A549 (cell line): ENCODE data around the gene CD7. TPM values are rescaled to one million over a fixed set of nuclear protein-coding genes. Genes with fewer than 3 reads are reported as not detected.
A peak's percentile ranks its signal among the peaks of the same experiment; 100 is the strongest.
"Not testable (repeated sequence)": the region's sequence is repeated elsewhere in the genome, so short reads cannot be mapped to it uniquely, and the experiment has no call there.

ENCODE experiments used
- ATAC-seq, 2 experiments: fragments of 200-7000 bp in 1 of 2; fragments of >200 bp in 1 of 2; cut with Nextera tagmentation in 1 of 2; cut with Tn5 transposase in 1 of 2; 3 replicates each; pipeline versions ENCODE4 v1.8.0 to v1.9.1; 2018 to 2020; ENCODE audit warnings: mild to moderate bottlenecking in 1 of 2, moderate library complexity in 1 of 2
- CTCF ChIA-PET: fragments of 300-600 bp; sonication (Branson Sonifier 250); formaldehyde crosslinking; extraction: SDS; loops from one replicate; lab custom pipeline; 2021; ENCODE audit warnings: antibody characterized with exemption, inconsistent platforms; lab: Yijun Ruan, JAX
- POLR2A ChIA-PET: fragments of 350-600 bp; formaldehyde crosslinking; extraction: SDS; loops from one replicate; lab custom pipeline; 2021; ENCODE audit warnings: antibody characterized with exemption, inconsistent platforms; lab: Yijun Ruan, JAX
- DNase-seq, 2 experiments: peaks; one replicate each; pipeline versions ENCODE4 v3.0.0 to v3.0.0-alpha.2; 2011 to 2016; ENCODE audit warnings: low read depth in 1 of 2, low spot score in 1 of 2
- FAIRE-seq: peaks from 2 replicates; lab custom pipeline; 2011; peaks lifted over from hg19 to GRCh38; lab: Jason Lieb, UNC
- H3K27ac ChIP-seq, 2 experiments: fragments of >200 bp; sonication (Bioruptor Twin); formaldehyde crosslinking; 3 replicates each; pipeline ENCODE4 v1.5.1; 2016 to 2017
- H3K4me1 ChIP-seq: fragments of >200 bp; sonication (Bioruptor Twin); formaldehyde crosslinking; 3 replicates; pipeline ENCODE4 v1.6.1; 2016
- H3K4me2 ChIP-seq: fragments of >200 bp; sonication (Bioruptor Twin); formaldehyde crosslinking; 3 replicates; pipeline ENCODE4 v1.6.1; 2016
- H3K4me3 ChIP-seq: fragments of >200 bp; sonication (Bioruptor Twin); formaldehyde crosslinking; 3 replicates; pipeline ENCODE4 v1.5.1; 2016
- H3K9me3 ChIP-seq: fragments of >200 bp; sonication (Bioruptor Twin); formaldehyde crosslinking; 3 replicates; pipeline ENCODE4 v1.6.1; 2016
- CBX2 ChIP-seq: fragments of 200-600 bp; sonication (generic); IDR thresholded peaks from 2 replicates; pipeline ENCODE4 v1.6.1; 2016; ENCODE audit warnings: low read depth, mild to moderate bottlenecking, borderline replicate concordance
- CBX8 ChIP-seq: fragments of 200-600 bp; sonication (generic); IDR thresholded peaks from 2 replicates; pipeline ENCODE4 v1.6.1; 2016
- CHD4 ChIP-seq: fragments of 200-600 bp; sonication (generic); IDR thresholded peaks from 2 replicates; pipeline ENCODE4 v1.6.1; 2016; ENCODE audit warnings: antibody characterized with exemption, mild to moderate bottlenecking, borderline replicate concordance
- EHF ChIP-seq: fragments of 250-450 bp; sonication (Bioruptor Pico); IDR thresholded peaks from 2 replicates; pipeline ENCODE4 v1.5.0; 2020; ENCODE audit warnings: mild to moderate bottlenecking
- FOSL2 ChIP-seq, 2 experiments: fragments of 450-650 bp in 1 of 2; fragments of >200 bp in 1 of 2; sonication (Bioruptor Twin) in 1 of 2; formaldehyde crosslinking; IDR thresholded peaks; 2 replicates each; pipeline versions ENCODE4 v1.5.0 to v1.6.1; 2016 to 2020; ENCODE audit warnings: mild to moderate bottlenecking in 1 of 2, moderate library complexity in 1 of 2
- GATA3 ChIP-seq: IDR thresholded peaks from 2 replicates; pipeline ENCODE4 v1.6.1; 2012; ENCODE audit warnings: borderline replicate concordance
- MAFK ChIP-seq: fragments of 450-650 bp; IDR thresholded peaks from 2 replicates; pipeline ENCODE4 v1.6.1; 2014; ENCODE audit not compliant: partially characterized antibody
- NFE2L2 ChIP-seq: fragments of 150-350 bp; conservative IDR thresholded peaks from 2 replicates; pipeline ENCODE4 v1.6.1; 2014; ENCODE audit warnings: low read length
- NPAS2 ChIP-seq: fragments of 250-450 bp; sonication (Bioruptor Pico); IDR thresholded peaks from 2 replicates; pipeline ENCODE4 v1.8.0; 2022; ENCODE audit warnings: mild to moderate bottlenecking, moderate library complexity, borderline replicate concordance
- POLR2AphosphoS2 ChIP-seq: conservative IDR thresholded peaks from 2 replicates; pipeline ENCODE4 v1.6.1; 2012; ENCODE audit warnings: low read length, improper control_type of control experiment, inconsistent platforms
- RAD21 ChIP-seq, 2 experiments: fragments of >200 bp in 1 of 2; sonication (Bioruptor Twin) in 1 of 2; formaldehyde crosslinking in 1 of 2; IDR thresholded peaks in 1 of 2; conservative IDR thresholded peaks in 1 of 2; 2 replicates in 1 of 2; 3 replicates in 1 of 2; pipeline ENCODE4 v1.6.1; 2012 to 2018; ENCODE audit warnings: inconsistent platforms in 1 of 2
- WGBS: methylation state at CpG from one replicate; pipeline ENCODE4 v1.1.6; 2017; ENCODE audit errors: missing lambda C conversion rate; 5-methylcytosine and 5-hydroxymethylcytosine counted together
- polyA plus RNA-seq, 4 experiments: library from polyadenylated mRNA; depleted of rRNA in 3 of 4; stranded (reverse); fragments of >200 nt; fragmentation: RNase III in 1 of 4; extraction: RNeasy Plus Mini Kit Qiagen cat#74134 plus additional on column Dnase treatment in 1 of 4; gene quantifications; 2 replicates in 3 of 4; 3 replicates in 1 of 4; pipeline ENCODE4 v1.2.3, GENCODE V29; 2011 to 2017
- TF ChIP-seq, protein P1 (sequence below): fragments of 200-600 bp; sonication (generic); IDR thresholded peaks from 2 replicates; pipeline ENCODE4 v1.6.1; 2016; ENCODE audit warnings: antibody characterized with exemption, mild to moderate bottlenecking, moderate library complexity
- TF ChIP-seq, protein P2 (sequence below): IDR thresholded peaks from 2 replicates; pipeline ENCODE4 v1.6.1; 2012
- TF ChIP-seq, protein P3 (sequence below): IDR thresholded peaks from 2 replicates; pipeline ENCODE4 v1.6.1; 2012; ENCODE audit warnings: low read depth, borderline replicate concordance

The CD7 gene
- polyA plus RNA-seq, 2 of the 4 experiments (the other 2 are of a cell fraction): not detected

DNA sequence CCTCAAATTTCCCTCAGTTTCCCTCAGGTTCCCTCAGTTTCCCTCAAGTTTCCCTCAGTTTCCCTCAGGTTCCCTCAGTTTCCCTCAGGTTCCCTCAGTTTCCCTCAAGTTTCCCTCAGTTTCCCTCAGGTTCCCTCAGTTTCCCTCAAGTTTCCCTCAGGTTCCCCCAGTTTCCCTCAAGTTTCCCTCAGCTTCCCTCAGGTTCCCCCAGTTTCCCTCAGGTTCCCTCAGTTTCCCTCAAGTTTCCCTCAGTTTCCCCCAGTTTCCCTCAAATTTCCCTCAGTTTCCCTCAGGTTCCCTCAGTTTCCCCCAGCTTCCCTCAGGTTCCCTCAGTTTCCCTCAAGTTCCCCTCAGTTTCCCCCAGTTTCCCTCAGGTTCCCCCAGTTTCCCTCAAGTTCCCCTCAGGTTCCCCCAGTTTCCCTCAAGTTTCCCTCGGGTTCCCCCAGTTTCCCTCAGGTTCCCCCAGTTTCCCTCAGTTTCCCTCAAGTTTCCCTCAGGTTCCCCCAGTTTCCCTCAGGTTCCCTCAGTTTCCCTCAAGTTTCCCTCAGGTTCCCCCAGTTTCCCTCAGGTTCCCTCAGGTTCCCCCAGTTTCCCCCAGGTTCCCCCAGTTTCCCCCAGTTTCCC is 42.2 kb upstream of the CD7 start:
- FAIRE-seq, H3K9me3 ChIP-seq, DNase-seq, POLR2A ChIA-PET, ATAC-seq, H3K4me2 ChIP-seq, H3K4me3 ChIP-seq: not testable (repeated sequence)
- WGBS: 0% methylated on average over 1 of the region's 1 CpG
- H3K4me1 ChIP-seq: peaks cover 17% of the 10 kb centered on the region
- peak overlapping the region in 1 of 2 experiments; percentile 70; a peak in 2 of 6 replicates for H3K27ac ChIP-seq
- peak; percentile 81; the same call in 1 of the 2 replicates for TF ChIP-seq CHD4
- CTCF ChIA-PET: interaction anchor here (1.0 kb wide), 1 partner anchor 9 kb away, joined by 4 read pairs; no protein-coding TSS in a partner anchor

DNA sequence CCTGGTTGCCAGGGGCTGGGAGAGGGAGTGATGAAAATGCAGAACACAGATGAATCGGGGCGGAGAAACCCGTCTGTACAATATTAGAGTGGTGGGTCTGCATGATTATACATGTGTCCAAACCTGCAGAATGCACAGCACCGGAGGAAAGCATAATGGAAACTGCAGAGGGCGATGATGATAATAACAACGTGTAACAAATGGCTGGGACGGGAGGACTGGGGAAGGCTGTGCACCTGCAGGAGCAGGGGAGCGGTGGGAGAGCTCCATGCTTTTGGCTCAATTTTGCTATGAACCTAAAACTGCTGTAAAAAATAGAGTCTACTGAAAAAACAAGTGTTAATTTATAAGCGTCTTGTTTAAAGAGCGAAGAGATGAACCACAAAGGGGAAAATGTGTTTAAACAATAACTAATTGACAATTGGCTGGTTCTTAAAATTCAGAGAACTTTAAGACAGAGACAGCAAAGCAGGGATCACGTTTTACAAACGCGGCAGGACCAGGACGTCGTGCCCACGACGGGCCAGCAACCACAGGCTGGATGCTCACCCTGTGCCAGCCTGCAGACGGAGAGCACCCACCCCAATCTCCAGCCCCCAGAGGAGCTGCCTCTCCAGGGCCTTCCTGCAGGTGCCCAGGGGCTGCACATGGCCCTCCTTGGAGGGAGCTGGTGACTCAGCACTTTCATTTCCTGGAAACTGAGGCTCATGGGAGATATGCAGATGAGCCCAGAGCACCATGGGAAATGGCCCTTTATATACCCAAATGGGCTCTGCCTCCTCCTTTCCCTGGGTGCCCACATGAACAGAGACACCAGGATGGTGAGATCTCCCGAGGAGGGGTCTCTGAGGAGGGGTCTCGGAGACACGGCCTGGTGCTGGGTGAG is 41.3 kb upstream of the CD7 start, which contains the start of gene TEX19:
TSS of gene TEX19 (plus strand) at position 783 of the 886 bp plus-strand sequence. CDS start 2,904 bp downstream, outside the sequence.
- FAIRE-seq: no peak
- peak; percentile 40 to 58; a peak in 5 of 6 replicates for ATAC-seq
- Histone ChIP-seq H3K9me3 (no peaks in the 10 kb centered on the region), H3K4me3 (no peak within 1 kb of the TSS), H3K4me1 (peaks cover 18% of the 10 kb centered on the region), H3K27ac (peak within 1 kb of the TSS; percentile 38 to 70; a peak in 5 of 6 replicates), H3K4me2 (peak within 1 kb of the TSS; percentile 45)
- DNase-seq: peak; percentile 54 to 70
- POLR2A ChIA-PET: no interaction called here
- CTCF ChIA-PET: interaction anchor here (0.8 to 5.8 kb wide), 7 partner anchors 8 to 251 kb away, joined by 3 to 44 read pairs (median 3); no protein-coding TSS in a partner anchor
- 70% methylated on average over 21 of the region's 21 CpGs for WGBS
- TF ChIP-seq GATA3 (no peak), FOSL2 (IDR thresholded peaks at IDR 0.05) (no peak), FOSL2 (CRISPR knock-in tag; IDR thresholded peaks at IDR 0.05) (peak; percentile 47; the same call in 1 of the 2 replicates), EHF (CRISPR knock-in tag) (0 out of 2 replicates have a peak, but pooled peaks have one; percentile 57), MAFK (peak; percentile 97), NFE2L2 (peak; percentile 88), POLR2AphosphoS2 (no peak), RAD21 (conservative IDR thresholded peaks at IDR 0.05 in 1 of 2, IDR thresholded peaks at IDR 0.05 in 1 of 2) (peak in 1 of 2 experiments; percentile 19; a peak in 1 of 5 replicates), CBX2 (no peak), CBX8 (no peak), NPAS2 (CRISPR knock-in tag) (0 out of 2 replicates have a peak, but pooled peaks have one; percentile 31)
- TF ChIP-seq, protein P1, sequence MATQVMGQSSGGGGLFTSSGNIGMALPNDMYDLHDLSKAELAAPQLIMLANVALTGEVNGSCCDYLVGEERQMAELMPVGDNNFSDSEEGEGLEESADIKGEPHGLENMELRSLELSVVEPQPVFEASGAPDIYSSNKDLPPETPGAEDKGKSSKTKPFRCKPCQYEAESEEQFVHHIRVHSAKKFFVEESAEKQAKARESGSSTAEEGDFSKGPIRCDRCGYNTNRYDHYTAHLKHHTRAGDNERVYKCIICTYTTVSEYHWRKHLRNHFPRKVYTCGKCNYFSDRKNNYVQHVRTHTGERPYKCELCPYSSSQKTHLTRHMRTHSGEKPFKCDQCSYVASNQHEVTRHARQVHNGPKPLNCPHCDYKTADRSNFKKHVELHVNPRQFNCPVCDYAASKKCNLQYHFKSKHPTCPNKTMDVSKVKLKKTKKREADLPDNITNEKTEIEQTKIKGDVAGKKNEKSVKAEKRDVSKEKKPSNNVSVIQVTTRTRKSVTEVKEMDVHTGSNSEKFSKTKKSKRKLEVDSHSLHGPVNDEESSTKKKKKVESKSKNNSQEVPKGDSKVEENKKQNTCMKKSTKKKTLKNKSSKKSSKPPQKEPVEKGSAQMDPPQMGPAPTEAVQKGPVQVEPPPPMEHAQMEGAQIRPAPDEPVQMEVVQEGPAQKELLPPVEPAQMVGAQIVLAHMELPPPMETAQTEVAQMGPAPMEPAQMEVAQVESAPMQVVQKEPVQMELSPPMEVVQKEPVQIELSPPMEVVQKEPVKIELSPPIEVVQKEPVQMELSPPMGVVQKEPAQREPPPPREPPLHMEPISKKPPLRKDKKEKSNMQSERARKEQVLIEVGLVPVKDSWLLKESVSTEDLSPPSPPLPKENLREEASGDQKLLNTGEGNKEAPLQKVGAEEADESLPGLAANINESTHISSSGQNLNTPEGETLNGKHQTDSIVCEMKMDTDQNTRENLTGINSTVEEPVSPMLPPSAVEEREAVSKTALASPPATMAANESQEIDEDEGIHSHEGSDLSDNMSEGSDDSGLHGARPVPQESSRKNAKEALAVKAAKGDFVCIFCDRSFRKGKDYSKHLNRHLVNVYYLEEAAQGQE: no peak
- TF ChIP-seq, protein P2, sequence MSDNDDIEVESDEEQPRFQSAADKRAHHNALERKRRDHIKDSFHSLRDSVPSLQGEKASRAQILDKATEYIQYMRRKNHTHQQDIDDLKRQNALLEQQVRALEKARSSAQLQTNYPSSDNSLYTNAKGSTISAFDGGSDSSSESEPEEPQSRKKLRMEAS: peak; percentile 80
- TF ChIP-seq, protein P3, sequence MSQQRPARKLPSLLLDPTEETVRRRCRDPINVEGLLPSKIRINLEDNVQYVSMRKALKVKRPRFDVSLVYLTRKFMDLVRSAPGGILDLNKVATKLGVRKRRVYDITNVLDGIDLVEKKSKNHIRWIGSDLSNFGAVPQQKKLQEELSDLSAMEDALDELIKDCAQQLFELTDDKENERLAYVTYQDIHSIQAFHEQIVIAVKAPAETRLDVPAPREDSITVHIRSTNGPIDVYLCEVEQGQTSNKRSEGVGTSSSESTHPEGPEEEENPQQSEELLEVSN: peak; percentile 86
- TF ChIP-seq, all 56 proteins: peak for 8
